Naive thymus-derived CD4-positive, alpha-beta T cell (primary cell): ENCODE data around the gene OR2AG2. TPM values are rescaled to one million over a fixed set of nuclear protein-coding genes. Genes with fewer than 3 reads are reported as not detected.

Source experiments
- ATAC-seq: fragments of 150-1000 bp; cut with Tn5 transposase; 2 replicates; pipeline ENCODE4 v1.10.0; 2021; ENCODE audit warnings: mild to moderate bottlenecking, moderate library complexity
- CTCF ChIA-PET: fragments of 350-600 bp; sonication (Branson Sonifier 250); formaldehyde crosslinking; loops from one replicate; lab custom pipeline; 2021; ENCODE audit warnings: antibody characterized with exemption; lab: Charles Lee
- POLR2A ChIA-PET: fragments of 350-600 bp; sonication (Branson Sonifier 250); formaldehyde crosslinking; loops from one replicate; lab custom pipeline; 2021; ENCODE audit warnings: antibody characterized with exemption, inconsistent platforms; lab: Charles Lee
- DNase-seq, 9 donors: peaks; one replicate each; pipeline versions ENCODE4 v3.0.0 to v3.0.0-alpha.2; 2020 to 2022; ENCODE audit warnings: mixed read lengths in 1 of 9
- H3K27ac ChIP-seq: one replicate; pipeline ENCODE4 v1.7.0; 2013; ENCODE audit warnings: mild to moderate bottlenecking, low read depth, low read length, moderate library complexity
- H3K27me3 ChIP-seq, 2 donors: one replicate each; pipeline ENCODE4 v1.7.0; 2013; ENCODE audit warnings: low read length in 2 of 2, mild to moderate bottlenecking in 2 of 2, moderate library complexity in 2 of 2; ENCODE audit not compliant: control insufficient read depth in 2 of 2, insufficient read depth in 2 of 2
- H3K36me3 ChIP-seq, 3 experiments: 1 replicate in 2 of 3; 2 replicates in 1 of 3; pipeline ENCODE4 v1.7.0; 2013; ENCODE audit warnings: low read length in 3 of 3, mild to moderate bottlenecking in 3 of 3, moderate library complexity in 1 of 3; ENCODE audit not compliant: insufficient read depth in 3 of 3, control insufficient read depth in 2 of 3
- H3K4me1 ChIP-seq, 2 donors: one replicate each; pipeline ENCODE4 v1.7.0; 2013; ENCODE audit warnings: low read length in 2 of 2, mild to moderate bottlenecking in 2 of 2, moderate library complexity in 1 of 2; ENCODE audit not compliant: control insufficient read depth in 2 of 2, insufficient read depth in 2 of 2
- H3K4me3 ChIP-seq: 2 replicates; pipeline ENCODE4 v1.7.0; 2013; ENCODE audit warnings: mild to moderate bottlenecking, low read length
- H3K9me3 ChIP-seq, 3 experiments: 1 replicate in 2 of 3; 2 replicates in 1 of 3; pipeline ENCODE4 v1.7.0; 2013; ENCODE audit warnings: low read length in 3 of 3; ENCODE audit not compliant: control insufficient read depth in 2 of 3
- H3K27ac Mint-ChIP-seq, 9 donors: one replicate each; pipeline ENCODE4 v1.8.0; 2020 to 2022; ENCODE audit warnings: mixed read lengths in 9 of 9, mild to moderate bottlenecking in 8 of 9, moderate library complexity in 5 of 9, inconsistent platforms in 2 of 9
- H3K27me3 Mint-ChIP-seq, 5 donors: one replicate each; pipeline ENCODE4 v1.8.0; 2021 to 2022; ENCODE audit warnings: mixed read lengths in 5 of 5, mild to moderate bottlenecking in 1 of 5
- H3K36me3 Mint-ChIP-seq, 5 donors: one replicate each; pipeline ENCODE4 v1.8.0; 2020 to 2022; ENCODE audit warnings: mixed read lengths in 5 of 5, mild to moderate bottlenecking in 3 of 5, inconsistent platforms in 1 of 5
- H3K4me1 Mint-ChIP-seq, 7 donors: one replicate each; pipeline ENCODE4 v1.8.0; 2020 to 2022; ENCODE audit warnings: mixed read lengths in 7 of 7, mild to moderate bottlenecking in 3 of 7, inconsistent platforms in 1 of 7
- H3K4me3 Mint-ChIP-seq, 10 donors: one replicate each; pipeline ENCODE4 v1.8.0; 2020 to 2022; ENCODE audit warnings: mild to moderate bottlenecking in 10 of 10, mixed read lengths in 10 of 10, moderate library complexity in 6 of 10, inconsistent platforms in 2 of 10
- H3K9me3 Mint-ChIP-seq, 11 donors: one replicate each; pipeline ENCODE4 v1.8.0; 2020 to 2022; ENCODE audit warnings: mixed read lengths in 11 of 11, mild to moderate bottlenecking in 4 of 11, inconsistent platforms in 1 of 11, moderate library complexity in 1 of 11
- intact Hi-C, 2 donors: fragments of 100-400 bp; cut with micrococcal nuclease; formaldehyde crosslinking; loops; one replicate each; pipeline ENCODE4 v1.15.1; 2023
- polyA plus RNA-seq, 2 donors: library from polyadenylated mRNA; unstranded; fragments of 300-500 nt; fragmentation: Illumina TruSeq; gene quantifications; one replicate each; pipeline ENCODE4 v1.2.3, GENCODE V29; 2021
- total RNA-seq, 6 experiments: library from RNA in 5 of 6; stranded (reverse) in 5 of 6; gene quantifications; 1 replicate in 5 of 6; 2 replicates in 1 of 6; pipeline ENCODE4 v1.2.3 and lab custom pipeline; 2021 to 2026

The OR2AG2 gene
- total and polyA plus RNA-seq, 7 experiments from 2014 or later, result 0.15 TPM; not detected in 6

DNA sequence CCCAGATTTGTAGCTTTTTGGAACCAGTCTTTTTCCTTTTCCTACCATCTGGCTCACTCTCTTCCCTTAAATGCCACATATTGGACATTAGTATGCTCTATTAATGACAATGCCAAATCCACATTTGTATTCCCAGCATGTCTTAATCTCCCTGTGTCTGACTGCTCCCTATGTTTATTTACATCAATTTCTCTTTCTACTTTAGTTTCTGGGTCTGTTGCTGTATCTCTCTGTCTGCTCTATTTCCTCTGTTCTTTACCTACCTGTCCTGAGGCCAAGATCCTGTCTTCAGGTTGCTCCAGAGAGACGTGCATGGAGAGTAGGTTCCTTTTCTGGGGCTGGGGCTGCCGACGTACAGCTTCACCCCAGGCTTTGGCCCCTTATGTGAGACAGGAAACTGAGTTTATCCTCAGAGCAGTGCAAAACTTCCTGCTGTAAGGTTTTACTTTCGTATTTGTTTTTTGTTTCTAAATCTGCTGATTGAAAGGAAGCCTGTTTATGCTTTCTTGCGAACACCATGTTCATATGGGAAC lies 25.6 kb downstream of the OR2AG2 start:
- POLR2A ChIA-PET, result interaction anchor here (0.8 to 3.2 kb wide), 15 partner anchors 9 to 343 kb away, joined by 3 to 47 read pairs (median 5); partner anchors contain the start of genes ARFIP2, MRPL17, TAF10 and TIMM10B
- Mint-ChIP-seq H3K4me3 (no peak overlapping the region), H3K27ac (no peak overlapping the region), H3K27me3 (no peaks in the 10 kb centered on the region), H3K36me3 (peaks cover 4 to 20% (median 17%) of the 10 kb centered on the region in 5 donors), H3K9me3 (peaks cover 0 to 5% (median 0%) of the 10 kb centered on the region in 11 donors), H3K4me1 (peaks cover 26 to 48% (median 29%) of the 10 kb centered on the region in 7 donors)
- Histone ChIP-seq H3K36me3 (no peaks in the 10 kb centered on the region), H3K4me3 (peak overlapping the region; percentile 80), H3K4me1 (peaks cover 18 to 37% of the 10 kb centered on the region in 2 donors), H3K27ac (peak overlapping the region; percentile 85), H3K9me3 (no peaks in the 10 kb centered on the region), H3K27me3 (no peaks in the 10 kb centered on the region)
- DNase-seq (peak in 8 of 9 donors; percentile 32 to 66 (median 64)), ATAC-seq (peak; percentile 89)
- intact Hi-C loops, result loop anchor here (1.0 to 10.0 kb wide), 16 partner anchors 8 to 1061 kb away; partner anchors contain the start of genes ARFIP2 (in 2 of the 2), FHIP1B (in 2 of the 2), SMPD1 (in 2 of the 2) and TIMM10B (in 2 of the 2)
- CTCF ChIA-PET, result interaction anchor here (0.6 to 17.2 kb wide), 9 partner anchors 5 to 367 kb away, joined by 3 to 425 read pairs (median 5); partner anchors contain the start of gene MRPL17

GRCh38 chr11:6745465-6746015 lies 26.2 kb downstream of the OR2AG2 start:
- no peaks in the 10 kb centered on the region for H3K27me3 Mint-ChIP-seq
- H3K27me3 ChIP-seq, result no peaks in the 10 kb centered on the region
- peak overlapping the region; percentile 80 for H3K4me3 ChIP-seq
- CTCF ChIA-PET, result interaction anchor here (0.6 to 17.2 kb wide), 8 partner anchors 4 to 367 kb away, joined by 3 to 425 read pairs (median 6); partner anchors contain the start of gene MRPL17
- peaks cover 23 to 40% of the 10 kb centered on the region in 2 donors for H3K4me1 ChIP-seq
- intact Hi-C loops, result loop anchor here (1.0 to 10.0 kb wide), 17 partner anchors 7 to 1061 kb away; partner anchors contain the start of genes ARFIP2 (in 2 of the 2), FHIP1B (in 2 of the 2), SMPD1 (in 2 of the 2) and TIMM10B (in 2 of the 2)
- peaks cover 4 to 24% (median 21%) of the 10 kb centered on the region in 5 donors for H3K36me3 Mint-ChIP-seq
- peaks cover 26 to 54% (median 29%) of the 10 kb centered on the region in 7 donors for H3K4me1 Mint-ChIP-seq
- no peaks in the 10 kb centered on the region for H3K9me3 Mint-ChIP-seq
- DNase-seq (peak in 1 of 9 donors; percentile 28), ATAC-seq (peak; percentile 61)
- H3K4me3 Mint-ChIP-seq, result no peak overlapping the region
- POLR2A ChIA-PET, result interaction anchor here (0.6 to 3.2 kb wide), 14 partner anchors 10 to 343 kb away, joined by 3 to 47 read pairs (median 5); partner anchors contain the start of genes ARFIP2, MRPL17, TAF10 and TIMM10B
- no peaks in the 10 kb centered on the region for H3K36me3 ChIP-seq
- no peak overlapping the region for H3K27ac Mint-ChIP-seq
- no peaks in the 10 kb centered on the region for H3K9me3 ChIP-seq
- H3K27ac ChIP-seq, result peak overlapping the region; percentile 85

DNA sequence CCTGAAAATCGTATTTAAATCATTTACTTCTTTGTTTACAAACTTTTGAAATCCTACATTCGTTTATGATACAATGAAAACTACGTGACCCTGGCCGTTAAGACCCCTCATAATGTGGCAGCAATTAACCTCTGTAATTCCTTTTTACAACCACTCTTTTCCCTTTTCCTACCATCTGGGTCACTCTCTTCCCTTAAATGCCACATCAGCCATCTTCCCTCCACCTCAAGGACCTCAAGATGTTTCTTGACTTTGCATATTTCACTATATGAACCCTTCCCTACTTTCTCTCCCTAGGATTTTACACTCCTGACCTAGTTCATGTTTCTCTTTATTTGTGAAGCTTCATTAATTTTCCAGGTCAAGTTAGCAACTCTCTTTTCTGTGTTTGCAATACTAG lies 26.8 kb downstream of the OR2AG2 start:
- no peak for ATAC-seq
- peak overlapping the region; percentile 85 for H3K27ac ChIP-seq
- POLR2A ChIA-PET, result interaction anchor here (0.6 to 3.2 kb wide), 6 partner anchors 9 to 342 kb away, joined by 3 to 47 read pairs (median 8); no protein-coding TSS in a partner anchor
- peaks cover 26 to 42% of the 10 kb centered on the region in 2 donors for H3K4me1 ChIP-seq
- H3K4me3 Mint-ChIP-seq, result no peak overlapping the region
- H3K27me3 ChIP-seq, result no peaks in the 10 kb centered on the region
- no peaks in the 10 kb centered on the region for H3K27me3 Mint-ChIP-seq
- H3K9me3 Mint-ChIP-seq, result no peaks in the 10 kb centered on the region
- peaks cover 28 to 53% (median 33%) of the 10 kb centered on the region in 7 donors for H3K4me1 Mint-ChIP-seq
- no peak overlapping the region for H3K27ac Mint-ChIP-seq
- H3K9me3 ChIP-seq, result no peaks in the 10 kb centered on the region
- H3K4me3 ChIP-seq, result peak overlapping the region; percentile 80
- no peak for DNase-seq
- intact Hi-C loops, result loop anchor here (1.0 to 10.0 kb wide), 6 partner anchors 127 to 1060 kb away; partner anchors contain the start of genes SMPD1 (in 2 of the 2), TRIM22 (in 2 of the 2), TRIM5 (in 2 of the 2) and APBB1 (in 1 of the 2)
- CTCF ChIA-PET, result interaction anchor here (1.4 to 17.2 kb wide), 7 partner anchors 4 to 366 kb away, joined by 4 to 425 read pairs (median 7); partner anchors contain the start of gene MRPL17
- H3K36me3 Mint-ChIP-seq, result peaks cover 4 to 24% (median 21%) of the 10 kb centered on the region in 5 donors
- H3K36me3 ChIP-seq, result no peaks in the 10 kb centered on the region

- Histone ChIP-seq H3K27me3 (no peaks in the 10 kb centered on the region), H3K36me3 (peaks cover 0 to 5% (median 0%) of the 10 kb centered on the region in 3 experiments), H3K4me1 (peaks cover 36 to 39% of the 10 kb centered on the region in 2 donors), H3K27ac (peak overlapping the region; percentile 85), H3K9me3 (no peaks in the 10 kb centered on the region), H3K4me3 (peak overlapping the region; percentile 80)
- H3K4me3 Mint-ChIP-seq, result no peak overlapping the region
- no peaks in the 10 kb centered on the region for H3K27me3 Mint-ChIP-seq
- ATAC-seq (no peak), DNase-seq (peak in 1 of 9 donors; percentile 56)
- intact Hi-C loops, result loop anchor here (10.0 kb wide), 2 partner anchors 327 to 1057 kb away; partner anchors contain the start of genes APBB1 (in 1 of the 2), TRIM22 (in 1 of the 2) and TRIM5 (in 1 of the 2)
- ChIA-PET POLR2A (interaction anchor here (0.6 to 10.0 kb wide), 3 partner anchors 9 to 36 kb away, joined by 3 to 76 read pairs (median 4); no protein-coding TSS in a partner anchor), CTCF (interaction anchor here (0.8 to 17.2 kb wide), 3 partner anchors 10 to 40 kb away, joined by 3 to 425 read pairs (median 3); no protein-coding TSS in a partner anchor)
- peaks cover 7 to 30% (median 29%) of the 10 kb centered on the region in 5 donors for H3K36me3 Mint-ChIP-seq
- H3K9me3 Mint-ChIP-seq, result no peaks in the 10 kb centered on the region
- peaks cover 45 to 59% (median 49%) of the 10 kb centered on the region in 7 donors for H3K4me1 Mint-ChIP-seq
- H3K27ac Mint-ChIP-seq, result peak overlapping the region in 3 of 9 donors; percentile 62 to 96 (median 89)
These were observed 29.5 kb downstream of the OR2AG2 start for GRCh38 chr11:6742260-6742659.

GRCh38 chr11:6738590-6738989 lies 33.2 kb downstream of the OR2AG2 start:
- no peak for ATAC-seq
- Mint-ChIP-seq H3K27ac (peak overlapping the region in 8 of 9 donors; percentile 26 to 92 (median 83)), H3K9me3 (no peaks in the 10 kb centered on the region), H3K36me3 (peaks cover 7 to 46% (median 36%) of the 10 kb centered on the region in 5 donors), H3K4me1 (peaks cover 67 to 96% (median 86%) of the 10 kb centered on the region in 7 donors), H3K4me3 (peak overlapping the region in 9 of 10 donors; percentile 4 to 90 (median 46)), H3K27me3 (no peaks in the 10 kb centered on the region)
- Histone ChIP-seq H3K4me3 (no peak overlapping the region), H3K36me3 (peaks cover 0 to 18% (median 5%) of the 10 kb centered on the region in 3 experiments), H3K27me3 (no peaks in the 10 kb centered on the region), H3K4me1 (peaks cover 65 to 67% of the 10 kb centered on the region in 2 donors), H3K9me3 (no peaks in the 10 kb centered on the region), H3K27ac (peak overlapping the region; percentile 61)
- intact Hi-C loops, result loop anchor here (1.0 to 2.0 kb wide), 3 partner anchors 8 to 36 kb away; no protein-coding TSS in a partner anchor
- ChIA-PET POLR2A (interaction anchor here (0.8 to 10.0 kb wide), 5 partner anchors 8 to 348 kb away, joined by 3 to 76 read pairs (median 3); partner anchors contain the start of gene SMPD1), CTCF (interaction anchor here (0.6 to 17.2 kb wide), 6 partner anchors 14 to 206 kb away, joined by 3 to 425 read pairs (median 14); no protein-coding TSS in a partner anchor)
- no peak for DNase-seq
